ENCODE data around the gene RYR3.

DNA sequence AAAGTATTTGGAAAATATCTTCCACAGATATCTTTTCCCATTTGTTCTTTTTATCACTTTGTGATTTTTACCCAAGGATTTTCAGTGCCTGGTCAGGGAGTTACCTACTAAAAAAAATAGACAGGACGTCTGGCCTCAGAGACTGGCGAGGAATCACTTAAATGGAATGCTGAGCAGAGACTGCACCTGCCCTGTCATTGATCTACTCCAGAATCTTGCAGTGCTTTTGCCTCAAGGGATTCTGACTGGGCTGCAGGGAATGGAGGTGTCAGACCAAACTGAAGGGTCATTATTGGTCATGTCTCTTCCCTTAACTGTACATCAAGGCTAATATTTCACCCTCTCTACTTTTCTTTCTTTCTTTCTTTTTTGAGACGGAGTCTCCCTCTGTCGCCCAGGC lies 12.1 kb upstream of the RYR3 start:
- TF ChIP-seq CTCF (IDR thresholded peaks at IDR 0.05) = no peak
- TF ChIP-seq POLR2A (IDR thresholded peaks at IDR 0.05) = no peak

All from lower leg skin (tissue), 3 donors.